ENCODE results near the gene GTPBP4. TPM values are rescaled to one million over a fixed set of nuclear protein-coding genes. Genes with fewer than 3 reads are reported as not detected.

Gene GTPBP4
- total RNA-seq, 1 donor from 2014 or later: 33.8 TPM

GRCh38 chr10:945778-946177, 42.5 kb upstream of the GTPBP4 start:
- Histone ChIP-seq H3K27me3 (ENCODE audit: low read depth) (peaks cover under 1% of the 10 kb centered on the region), H3K9me3 (replicated peaks) (no peaks in the 10 kb centered on the region), H3K27ac (replicated peaks) (no peak overlapping the region), H3K36me3 (no peaks in the 10 kb centered on the region), H3K4me1 (no peaks in the 10 kb centered on the region), H3K4me3 (no peak overlapping the region)
- no peak for DNase-seq
- intact Hi-C loops (cut with micrococcal nuclease): no loop called here
- TF ChIP-seq, protein P1, sequence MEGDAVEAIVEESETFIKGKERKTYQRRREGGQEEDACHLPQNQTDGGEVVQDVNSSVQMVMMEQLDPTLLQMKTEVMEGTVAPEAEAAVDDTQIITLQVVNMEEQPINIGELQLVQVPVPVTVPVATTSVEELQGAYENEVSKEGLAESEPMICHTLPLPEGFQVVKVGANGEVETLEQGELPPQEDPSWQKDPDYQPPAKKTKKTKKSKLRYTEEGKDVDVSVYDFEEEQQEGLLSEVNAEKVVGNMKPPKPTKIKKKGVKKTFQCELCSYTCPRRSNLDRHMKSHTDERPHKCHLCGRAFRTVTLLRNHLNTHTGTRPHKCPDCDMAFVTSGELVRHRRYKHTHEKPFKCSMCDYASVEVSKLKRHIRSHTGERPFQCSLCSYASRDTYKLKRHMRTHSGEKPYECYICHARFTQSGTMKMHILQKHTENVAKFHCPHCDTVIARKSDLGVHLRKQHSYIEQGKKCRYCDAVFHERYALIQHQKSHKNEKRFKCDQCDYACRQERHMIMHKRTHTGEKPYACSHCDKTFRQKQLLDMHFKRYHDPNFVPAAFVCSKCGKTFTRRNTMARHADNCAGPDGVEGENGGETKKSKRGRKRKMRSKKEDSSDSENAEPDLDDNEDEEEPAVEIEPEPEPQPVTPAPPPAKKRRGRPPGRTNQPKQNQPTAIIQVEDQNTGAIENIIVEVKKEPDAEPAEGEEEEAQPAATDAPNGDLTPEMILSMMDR (IDR thresholded peaks at IDR 0.05; ENCODE audit: borderline replicate concordance): no peak

- Histone ChIP-seq H3K36me3 (no peaks in the 10 kb centered on the region), H3K9me3 (replicated peaks) (no peaks in the 10 kb centered on the region), H3K27ac (replicated peaks) (no peak overlapping the region), H3K4me3 (no peak overlapping the region), H3K27me3 (ENCODE audit: low read depth) (peaks cover 7% of the 10 kb centered on the region), H3K4me1 (no peaks in the 10 kb centered on the region)
- no peak for DNase-seq
- TF ChIP-seq, protein P1 (IDR thresholded peaks at IDR 0.05; ENCODE audit: borderline replicate concordance): no peak
- intact Hi-C loops (cut with micrococcal nuclease): no loop called here
Observed at GRCh38 chr10:947051-947450, 41.2 kb upstream of the GTPBP4 start.

GRCh38 chr10:947881-948280, 40.4 kb upstream of the GTPBP4 start:
- no peaks in the 10 kb centered on the region for H3K9me3 ChIP-seq (replicated peaks)
- no peak overlapping the region for H3K27ac ChIP-seq (replicated peaks)
- intact Hi-C loops (cut with micrococcal nuclease): no loop called here
- H3K36me3 ChIP-seq: no peaks in the 10 kb centered on the region
- no peaks in the 10 kb centered on the region for H3K4me1 ChIP-seq
- TF ChIP-seq, protein P1 (IDR thresholded peaks at IDR 0.05; ENCODE audit: borderline replicate concordance): no peak
- H3K27me3 ChIP-seq (ENCODE audit: low read depth): peaks cover 7% of the 10 kb centered on the region
- DNase-seq: no peak
- H3K4me3 ChIP-seq: no peak overlapping the region

- Histone ChIP-seq H3K27me3 (ENCODE audit: low read depth) (peaks cover 7% of the 10 kb centered on the region), H3K4me1 (no peaks in the 10 kb centered on the region), H3K36me3 (no peaks in the 10 kb centered on the region), H3K4me3 (no peak overlapping the region), H3K27ac (replicated peaks) (no peak overlapping the region), H3K9me3 (replicated peaks) (no peaks in the 10 kb centered on the region)
- intact Hi-C loops (cut with micrococcal nuclease): no loop called here
- TF ChIP-seq, protein P1 (IDR thresholded peaks at IDR 0.05; ENCODE audit: borderline replicate concordance): no peak
- no peak for DNase-seq
Observed at GRCh38 chr10:948347-948746, 39.9 kb upstream of the GTPBP4 start.

- DNase-seq: no peak
- H3K27me3 ChIP-seq (ENCODE audit: low read depth): peaks cover 7% of the 10 kb centered on the region
- H3K27ac ChIP-seq (replicated peaks): no peak overlapping the region
- H3K4me3 ChIP-seq: no peak overlapping the region
- H3K4me1 ChIP-seq: no peaks in the 10 kb centered on the region
- TF ChIP-seq, protein P1 (IDR thresholded peaks at IDR 0.05; ENCODE audit: borderline replicate concordance): no peak
- H3K9me3 ChIP-seq (replicated peaks): no peaks in the 10 kb centered on the region
- intact Hi-C loops (cut with micrococcal nuclease): no loop called here
- H3K36me3 ChIP-seq: no peaks in the 10 kb centered on the region
Observed at GRCh38 chr10:949446-949845, 38.8 kb upstream of the GTPBP4 start.

DNA sequence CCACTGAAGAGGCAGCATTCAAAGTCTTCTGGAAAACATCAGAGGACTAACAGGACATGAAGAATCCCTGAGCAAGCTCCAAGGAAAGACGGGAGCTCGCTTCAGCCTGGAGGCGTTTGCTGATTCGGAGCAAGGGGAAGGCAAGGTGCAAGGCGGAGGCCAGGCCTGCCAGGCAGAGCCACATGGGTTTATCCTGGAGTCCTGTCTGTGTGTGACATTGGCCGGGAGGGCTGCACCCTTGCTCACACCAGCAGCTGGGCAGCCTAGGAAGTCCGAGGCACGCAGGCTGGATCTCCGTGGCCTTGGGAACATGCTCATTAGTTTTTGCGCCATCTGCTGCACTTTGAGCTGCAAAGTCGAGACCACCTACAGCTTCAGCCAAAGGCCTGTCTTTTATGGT, 34.4 kb upstream of the GTPBP4 start:
- no peaks in the 10 kb centered on the region for H3K4me1 ChIP-seq
- H3K36me3 ChIP-seq: no peaks in the 10 kb centered on the region
- H3K4me3 ChIP-seq: no peak overlapping the region
- peaks cover 9% of the 10 kb centered on the region for H3K27me3 ChIP-seq (ENCODE audit: low read depth)
- TF ChIP-seq, protein P1 (IDR thresholded peaks at IDR 0.05; ENCODE audit: borderline replicate concordance): no peak
- no peaks in the 10 kb centered on the region for H3K9me3 ChIP-seq (replicated peaks)
- intact Hi-C loops (cut with micrococcal nuclease): no loop called here
- no peak overlapping the region for H3K27ac ChIP-seq (replicated peaks)
- DNase-seq: no peak
